Lung (tissue), 12 donors: ENCODE data around the gene TPST2. TPM values are rescaled to one million over a fixed set of nuclear protein-coding genes. Genes with fewer than 3 reads are reported as not detected.

Experiments
- ATAC-seq: fragments of 200-7000 bp; cut with Tn5 transposase; one replicate; pipeline ENCODE4 v1.9.1; 2020; ENCODE audit warnings: moderate number of reproducible peaks; ENCODE audit not compliant: insufficient read depth, low FRiP score
- DNase-seq, 3 donors: peaks; one replicate each; pipeline ENCODE4 v3.0.0-alpha.2; 2013 to 2017
- H3K27ac ChIP-seq, 2 donors: one replicate each; pipeline ENCODE4 v1.5.1; 2013; ENCODE audit warnings: mild to moderate bottlenecking in 2 of 2, moderate library complexity in 2 of 2, control low read depth in 1 of 2, inconsistent platforms in 1 of 2, low read depth in 1 of 2, low read length in 1 of 2
- H3K27me3 ChIP-seq, 3 donors: one replicate each; pipeline ENCODE4 v1.5.1; 2013; ENCODE audit warnings: low read length in 2 of 3; ENCODE audit not compliant: control insufficient read depth in 3 of 3, insufficient read depth in 3 of 3
- H3K36me3 ChIP-seq, 4 donors: one replicate each; pipeline ENCODE4 v1.5.1; 2013; ENCODE audit warnings: low read length in 4 of 4, mild to moderate bottlenecking in 1 of 4, moderate library complexity in 1 of 4; ENCODE audit not compliant: control insufficient read depth in 4 of 4, insufficient read depth in 4 of 4
- H3K4me1 ChIP-seq, 5 donors: one replicate each; pipeline ENCODE4 v1.5.1; 2013; ENCODE audit warnings: low read length in 5 of 5, mild to moderate bottlenecking in 2 of 5, moderate library complexity in 1 of 5; ENCODE audit not compliant: control insufficient read depth in 5 of 5, insufficient read depth in 5 of 5
- H3K4me3 ChIP-seq: one replicate; pipeline ENCODE4 v1.5.1; 2013; ENCODE audit warnings: mild to moderate bottlenecking, control low read depth, moderate library complexity
- H3K9ac ChIP-seq, 2 donors: one replicate each; pipeline ENCODE4 v1.5.1; 2013; ENCODE audit warnings: low read length in 2 of 2, control low read depth in 1 of 2; ENCODE audit not compliant: insufficient read depth in 1 of 2
- H3K9me3 ChIP-seq, 4 donors: one replicate each; pipeline ENCODE4 v1.5.1; 2013; ENCODE audit warnings: low read length in 3 of 4, mild to moderate bottlenecking in 1 of 4, moderate library complexity in 1 of 4; ENCODE audit not compliant: control insufficient read depth in 4 of 4, insufficient read depth in 3 of 4
- CTCF ChIP-seq: IDR thresholded peaks from 2 replicates; pipeline ENCODE4 v1.5.1; 2012; ENCODE audit warnings: mild to moderate bottlenecking; ENCODE audit errors: control extremely low read depth, extremely low read depth
- WGBS, 2 donors: extraction: QIAGEN DNeasy Blood & Tissue Kit; methylation state at CpG; one replicate each; pipeline ENCODE4 v1.1.7; 2013; 5-methylcytosine and 5-hydroxymethylcytosine counted together
- polyA plus RNA-seq, 2 donors: library from polyadenylated mRNA; stranded (reverse); fragments of 200-250 nt; gene quantifications; one replicate each; pipeline ENCODE4 v1.2.1, GENCODE V29; 2013
- total RNA-seq, 2 donors: library from RNA; depleted of rRNA in 1 of 2; stranded (reverse); fragments of >200 nt in 1 of 2; gene quantifications; one replicate each; pipeline ENCODE4 v1.2.1, GENCODE V29; 2014 to 2021
- donor health status: control.
- donor health status: control.
- donor health status: Bipolar disorder and iron deficiency.
- donor health status: healthy.
- donor health status: DM: yes; HTN: yes; CAD: no.

The TPST2 gene
- total and polyA plus RNA-seq, 4 donors: 32.6 to 72.3 (median 59.9) TPM

GRCh38 chr22:26563022-26563421 is 26.9 kb downstream of the TPST2 start:
- no peak for TF ChIP-seq CTCF
- no peak for DNase-seq
- no peaks in the 10 kb centered on the region for H3K27me3 ChIP-seq
- H3K4me3 ChIP-seq: no peak overlapping the region
- no peak overlapping the region for H3K9ac ChIP-seq
- 64 to 88% methylated on average over 5 of the region's 5 CpGs for WGBS, 2 donors
- peaks cover 0 to 9% (median 0%) of the 10 kb centered on the region in 5 donors for H3K4me1 ChIP-seq
- peaks cover 0 to 10% (median 0%) of the 10 kb centered on the region in 4 donors for H3K36me3 ChIP-seq
- no peak overlapping the region for H3K27ac ChIP-seq
- no peaks in the 10 kb centered on the region for H3K9me3 ChIP-seq
- ATAC-seq: no peak

GRCh38 chr22:26561756-26562417 is 28.0 kb downstream of the TPST2 start:
- no peak for DNase-seq
- no peaks in the 10 kb centered on the region for H3K27me3 ChIP-seq
- no peak overlapping the region for H3K9ac ChIP-seq
- no peak for TF ChIP-seq CTCF
- H3K27ac ChIP-seq: no peak overlapping the region
- H3K4me3 ChIP-seq: no peak overlapping the region
- peaks cover 0 to 8% (median 0%) of the 10 kb centered on the region in 4 donors for H3K36me3 ChIP-seq
- peaks cover 0 to 7% (median 0%) of the 10 kb centered on the region in 5 donors for H3K4me1 ChIP-seq
- H3K9me3 ChIP-seq: no peaks in the 10 kb centered on the region
- WGBS, 2 donors: 79 to 84% methylated on average over 9 of the region's 9 CpGs
- ATAC-seq: no peak

GRCh38 chr22:26559961-26560575 is 29.9 kb downstream of the TPST2 start:
- TF ChIP-seq CTCF: no peak
- Histone ChIP-seq H3K27me3 (no peaks in the 10 kb centered on the region), H3K36me3 (peaks cover 0 to 6% (median 0%) of the 10 kb centered on the region in 4 donors), H3K4me1 (peaks cover 0 to 9% (median 0%) of the 10 kb centered on the region in 5 donors), H3K4me3 (no peak overlapping the region), H3K9me3 (no peaks in the 10 kb centered on the region), H3K27ac (no peak overlapping the region), H3K9ac (no peak overlapping the region)
- WGBS, 2 donors: 77 to 90% methylated on average over 13 of the region's 13 CpGs
- no peak for DNase-seq
- no peak for ATAC-seq
